CD4-positive, alpha-beta T cell treated with Interleukin-1 beta for 1 hour (primary cell): ENCODE data around the gene ZNF891.

Source experiments
- DNase-seq, 2 donors: peaks; one replicate each; pipeline ENCODE4 v3.0.0-alpha.2; 2020 to 2022

Gene ZNF891

DNA sequence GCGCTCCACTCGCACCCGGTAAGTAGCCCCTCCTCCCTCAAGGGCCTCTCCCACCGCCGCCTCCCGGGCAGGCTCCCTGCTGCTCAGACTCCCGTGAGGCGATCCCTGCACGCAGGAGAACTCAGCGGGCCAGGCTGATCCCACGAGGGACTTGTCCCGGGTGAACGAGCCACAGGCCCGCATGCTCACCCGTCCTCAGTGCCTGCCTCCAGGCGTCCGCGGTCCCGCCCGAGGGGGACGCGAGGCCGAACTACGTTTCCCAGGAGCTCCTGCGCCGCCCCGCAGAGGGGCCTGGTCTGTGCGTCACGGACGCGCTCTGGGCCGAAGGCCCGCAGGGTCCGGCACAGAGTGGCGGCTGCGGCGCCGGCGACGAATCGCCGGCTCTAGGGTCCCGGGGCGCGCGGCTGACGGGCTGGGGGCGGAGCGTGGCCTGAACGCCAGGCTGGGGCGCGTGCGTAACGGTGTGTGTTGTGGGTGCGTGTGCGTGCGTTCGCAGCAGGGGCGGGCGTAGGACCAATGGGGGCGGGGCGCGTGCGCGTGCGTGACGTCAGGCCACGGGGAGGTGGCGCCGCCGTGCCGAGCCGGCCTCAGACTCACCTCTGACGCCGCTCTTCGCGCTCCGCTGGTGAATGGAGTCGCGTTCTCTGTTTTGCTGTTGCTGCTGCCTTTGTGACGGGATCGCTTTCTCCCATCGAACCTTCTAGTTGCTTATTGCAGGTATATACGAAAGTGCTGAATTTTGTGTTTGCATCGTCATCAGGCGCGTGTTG lies at the start of gene ZNF891, which contains the start of gene ZNF10:
TSS of gene ZNF891 (minus strand) at position 237 of the 770 bp plus-strand sequence. CDS start 8,356 bp downstream, outside the sequence.
TSS of gene ZNF10 (plus strand) at position 590 of the 770 bp plus-strand sequence. CDS start 13,866 bp downstream, outside the sequence.
- peak; percentile 96 for DNase-seq

DNA sequence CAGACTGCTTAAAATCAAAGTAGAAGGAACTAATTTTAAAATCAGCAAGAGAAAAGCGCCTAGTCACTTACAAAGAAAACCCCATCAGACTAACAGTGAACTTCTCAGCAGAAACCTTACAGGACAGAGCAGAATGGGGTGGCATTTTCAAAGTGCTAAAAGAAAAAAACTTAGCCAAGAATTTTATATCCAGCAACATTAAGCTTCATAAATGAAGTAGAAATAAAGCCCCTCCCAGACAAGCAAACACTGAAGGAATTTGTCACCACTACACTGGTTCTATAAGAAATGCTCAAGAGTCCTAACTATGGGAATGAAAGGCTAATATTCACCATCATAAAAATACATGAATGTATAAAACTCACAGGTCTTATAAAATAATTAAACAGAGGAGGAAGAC lies 44.8 kb upstream of the ZNF891 start:
- no peak for DNase-seq

DNA sequence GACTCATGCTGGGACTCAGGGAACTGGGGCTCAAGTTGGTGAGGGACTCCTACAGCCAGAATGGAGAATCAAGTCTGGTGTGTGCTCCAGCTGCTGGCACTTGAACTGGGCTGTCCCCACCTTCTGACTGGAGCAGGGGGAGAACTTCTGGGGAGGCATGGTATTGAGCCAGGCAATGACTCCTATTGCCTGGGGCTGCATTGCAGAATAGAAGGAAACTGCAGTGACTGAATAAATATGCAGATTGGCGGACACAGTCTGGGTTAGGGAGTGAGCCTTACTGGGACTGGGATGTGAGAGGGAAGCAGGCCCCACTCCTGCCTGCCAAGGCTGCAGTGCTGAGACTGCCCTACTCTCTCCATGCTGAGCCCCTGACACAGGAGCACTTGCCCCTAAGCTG lies 42.4 kb upstream of the ZNF891 start:
- no peak for DNase-seq

DNA sequence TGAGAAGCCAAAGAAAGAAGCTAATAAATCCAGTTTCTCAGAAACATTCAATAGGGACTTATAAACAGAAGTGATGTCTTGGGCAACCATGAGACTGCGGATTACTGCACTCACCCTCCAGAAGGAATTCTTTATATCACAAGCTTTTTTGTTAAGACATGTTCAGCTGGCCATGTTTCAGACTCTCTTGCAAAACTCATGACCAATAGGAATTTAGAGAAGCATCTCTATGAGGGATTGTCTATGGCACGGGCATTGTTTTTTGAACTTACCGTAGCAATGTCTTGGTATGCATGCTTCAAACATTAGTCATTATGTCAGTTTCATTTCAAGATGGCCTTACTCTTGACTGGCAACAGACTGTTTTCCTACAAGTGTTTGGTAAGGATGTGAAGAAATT lies 35.7 kb upstream of the ZNF891 start:
- no peak for DNase-seq

DNA sequence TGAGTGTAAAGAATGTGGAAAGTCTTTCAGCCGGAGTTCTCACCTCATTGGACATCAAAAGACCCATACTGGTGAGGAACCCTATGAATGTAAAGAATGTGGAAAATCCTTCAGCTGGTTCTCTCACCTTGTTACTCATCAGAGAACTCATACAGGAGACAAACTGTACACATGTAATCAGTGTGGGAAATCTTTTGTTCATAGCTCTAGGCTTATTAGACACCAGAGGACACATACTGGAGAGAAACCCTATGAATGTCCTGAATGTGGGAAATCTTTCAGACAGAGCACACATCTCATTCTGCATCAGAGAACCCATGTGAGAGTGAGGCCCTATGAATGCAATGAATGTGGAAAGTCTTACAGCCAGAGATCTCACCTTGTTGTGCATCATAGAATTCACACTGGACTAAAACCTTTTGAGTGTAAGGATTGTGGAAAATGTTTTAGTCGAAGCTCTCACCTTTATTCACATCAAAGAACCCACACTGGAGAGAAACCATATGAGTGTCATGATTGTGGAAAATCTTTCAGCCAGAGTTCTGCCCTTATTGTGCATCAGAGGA lies 26.1 kb upstream of the ZNF891 start:
- no peak for DNase-seq

DNA sequence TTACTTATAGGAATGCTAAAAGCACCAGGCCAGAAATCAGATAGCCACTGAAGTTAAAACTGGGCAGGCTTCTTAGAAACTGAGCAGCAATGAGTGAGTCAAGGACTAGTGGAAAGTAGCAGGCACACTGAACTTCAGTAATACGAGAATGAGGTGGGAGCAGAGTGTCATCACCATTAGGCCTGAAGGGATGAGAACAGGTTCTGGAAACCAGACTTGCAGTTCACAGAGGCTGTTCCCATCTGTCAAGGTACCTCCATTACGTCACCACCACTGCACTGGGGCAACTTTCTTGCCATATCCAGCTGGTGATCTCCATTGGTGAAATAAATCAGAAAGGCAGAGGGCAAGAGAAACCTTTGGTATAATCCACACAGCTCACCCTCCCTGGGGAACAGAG lies 15.9 kb upstream of the ZNF891 start:
- no peak for DNase-seq

DNA sequence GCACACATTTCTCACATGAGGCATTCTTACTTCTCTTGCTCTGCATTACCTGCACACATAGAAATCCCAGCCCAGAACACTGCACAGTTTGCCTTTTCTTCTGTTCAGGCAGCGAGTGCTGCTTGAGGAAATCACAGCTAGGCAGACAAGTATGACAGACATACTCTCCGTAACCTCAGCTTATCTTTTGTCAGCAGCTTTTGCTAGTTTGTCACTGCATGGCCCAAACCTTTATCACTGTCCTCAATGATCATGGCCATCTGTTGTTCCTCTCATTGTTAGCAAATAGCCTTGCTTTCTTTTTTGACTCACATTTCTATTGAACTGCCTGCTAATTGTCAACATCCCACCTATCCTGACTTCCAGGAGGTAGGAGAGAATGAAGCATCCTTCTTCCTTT lies 5.7 kb upstream of the ZNF891 start:
- DNase-seq, result no peak

DNA sequence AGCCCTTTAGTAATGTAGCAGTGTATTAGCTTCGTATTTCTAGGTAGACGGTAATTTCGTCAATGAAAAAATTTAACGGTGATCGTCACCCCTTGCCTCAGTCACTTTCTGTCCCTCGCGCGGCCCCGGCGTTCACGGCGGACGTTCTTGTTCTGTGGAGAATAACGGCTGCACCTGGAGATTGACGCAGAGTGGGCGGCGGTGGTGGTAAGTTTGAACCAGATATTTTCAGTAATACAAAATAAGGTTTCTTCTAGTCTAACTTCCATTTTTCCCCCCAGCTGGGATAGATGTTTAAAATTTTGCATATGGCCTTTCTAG lies 694 bp upstream of the ZNF891 start:
- DNase-seq, result no peak

DNA sequence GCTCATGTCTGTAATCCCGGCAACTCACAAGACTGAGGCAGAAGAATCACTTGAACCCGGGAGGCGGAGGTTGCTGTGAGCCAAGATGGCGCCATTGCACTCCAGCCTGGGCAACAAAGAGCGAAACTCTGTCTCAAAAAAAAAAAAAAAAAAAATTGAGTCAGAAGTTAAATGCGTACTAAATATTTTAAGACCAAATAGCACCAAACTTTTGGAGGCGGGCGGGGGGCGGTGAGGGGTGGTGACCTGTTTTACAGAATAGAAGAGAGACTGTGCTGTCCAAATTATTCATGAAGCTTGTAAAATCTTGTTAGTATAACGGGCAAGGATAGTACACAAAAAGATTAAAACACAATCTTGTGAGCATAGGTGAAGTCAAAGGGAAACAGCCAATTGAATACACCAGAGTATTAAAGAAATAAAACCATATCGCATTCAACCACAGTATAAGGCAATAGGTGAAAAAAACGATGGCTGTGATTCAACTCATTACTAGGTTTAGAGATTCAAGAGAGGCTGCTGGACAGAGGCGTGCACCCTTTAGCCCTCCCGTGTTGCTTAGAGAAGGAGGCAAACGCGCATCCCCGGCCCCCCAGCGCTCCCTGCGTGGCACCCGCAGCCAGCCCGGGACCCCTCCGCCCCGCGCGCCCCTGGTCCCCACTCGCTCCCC lies 571 bp downstream of the ZNF891 start:
- DNase-seq, result no peak

DNA sequence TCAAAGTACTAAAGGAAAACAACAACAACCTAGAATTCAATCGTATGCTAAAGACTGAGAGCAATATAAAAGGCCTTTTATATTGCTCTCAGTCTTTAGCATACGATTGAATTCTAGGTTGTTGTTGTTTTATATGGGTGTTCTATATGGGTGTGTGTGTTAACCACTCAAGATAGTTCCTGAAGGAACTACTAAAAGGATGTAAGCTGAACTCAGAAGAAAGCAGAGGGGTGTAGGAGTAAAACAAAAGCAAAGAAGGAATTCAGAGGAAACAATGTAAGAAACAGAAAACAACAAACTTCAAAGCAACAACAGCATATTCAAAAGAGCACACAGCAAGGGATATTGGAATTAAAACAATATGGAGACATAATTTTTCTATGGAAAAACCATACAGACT lies 5.4 kb downstream of the ZNF891 start:
- DNase-seq, result no peak

DNA sequence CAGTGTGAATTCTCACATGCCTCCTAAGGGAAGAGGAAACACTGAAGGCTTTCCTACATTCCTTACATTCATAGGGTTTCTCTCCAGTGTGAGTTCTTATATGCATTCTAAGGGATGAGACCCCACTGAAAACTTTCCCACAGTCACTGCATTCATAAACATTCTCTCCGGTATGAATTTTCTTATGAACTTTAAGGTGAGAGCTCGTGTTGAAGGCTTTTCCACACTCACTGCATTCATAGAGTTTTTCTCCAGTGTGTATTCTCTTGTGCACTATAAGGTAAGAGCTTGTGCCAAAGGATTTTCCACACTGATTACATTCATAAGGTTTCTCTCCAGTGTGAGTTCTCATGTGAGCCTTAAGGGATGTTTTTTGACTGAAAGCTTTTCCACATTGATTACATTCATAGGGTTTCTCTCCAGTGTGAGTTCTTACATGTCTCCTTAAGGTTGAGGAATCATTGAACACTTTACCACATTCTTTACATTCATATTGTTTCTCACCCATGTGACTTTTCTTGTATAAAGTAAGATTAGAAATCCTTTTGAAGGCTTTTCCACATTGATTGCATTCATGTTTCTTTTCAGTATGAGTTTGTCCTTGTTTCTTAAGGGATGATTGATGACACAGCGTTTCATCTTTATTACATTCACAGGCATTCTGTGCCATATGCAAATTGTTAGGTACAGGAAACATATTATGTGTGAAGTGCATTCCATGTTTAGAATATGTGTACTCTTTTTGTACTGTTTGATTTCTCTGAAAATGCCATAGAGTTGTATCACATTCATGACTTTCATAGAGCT lies 9.5 kb downstream of the ZNF891 start:
- DNase-seq, result no peak

DNA sequence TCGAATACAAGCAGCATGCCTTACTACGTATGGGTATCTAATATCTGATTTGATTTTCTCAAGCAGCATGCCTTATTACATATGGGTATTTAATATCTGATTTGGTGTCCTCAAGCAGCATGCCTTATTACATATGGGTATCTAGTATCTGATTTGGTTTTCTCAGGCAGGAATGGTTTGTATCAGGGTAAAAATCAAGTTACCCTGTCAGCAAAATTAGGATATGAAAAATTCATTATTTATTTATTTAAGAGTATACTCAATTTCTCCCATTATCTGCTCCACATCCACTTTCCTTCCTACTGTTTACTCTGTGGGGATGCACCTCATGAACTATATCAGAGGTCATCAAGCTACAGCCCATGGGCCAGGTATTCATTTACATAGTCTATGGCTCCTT lies 21.9 kb downstream of the ZNF891 start:
- DNase-seq, result no peak

DNA sequence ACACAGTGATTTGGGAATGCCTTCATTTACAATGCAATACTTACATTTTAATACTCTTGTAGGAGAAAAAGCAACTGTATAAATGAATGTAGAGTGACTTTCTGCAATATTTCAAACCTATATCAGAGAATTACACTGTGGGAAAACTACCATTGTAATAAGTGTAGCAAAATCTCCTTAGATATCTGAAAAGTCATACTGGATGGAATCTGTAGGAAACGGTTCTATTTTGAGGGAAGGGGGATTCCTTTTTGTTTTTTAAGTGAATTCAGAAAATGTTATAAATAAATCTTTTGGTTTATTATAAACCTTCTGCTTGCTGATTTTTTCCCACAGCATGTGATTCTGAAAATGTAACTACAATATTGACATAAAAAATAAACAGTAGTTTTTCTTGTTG lies 23.0 kb downstream of the ZNF891 start:
- DNase-seq, result no peak

DNA sequence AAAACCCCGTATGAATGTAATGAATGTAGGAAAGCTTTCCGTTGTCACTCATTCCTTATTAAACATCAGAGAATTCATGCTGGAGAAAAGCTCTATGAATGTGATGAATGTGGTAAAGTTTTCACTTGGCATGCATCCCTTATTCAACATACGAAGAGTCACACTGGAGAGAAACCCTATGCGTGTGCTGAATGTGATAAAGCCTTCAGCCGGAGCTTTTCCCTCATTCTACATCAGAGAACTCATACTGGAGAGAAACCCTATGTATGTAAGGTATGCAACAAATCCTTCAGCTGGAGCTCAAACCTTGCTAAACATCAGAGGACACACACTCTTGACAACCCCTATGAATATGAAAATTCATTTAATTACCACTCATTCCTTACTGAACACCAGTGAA lies 23.8 kb downstream of the ZNF891 start:
- DNase-seq, result no peak

DNA sequence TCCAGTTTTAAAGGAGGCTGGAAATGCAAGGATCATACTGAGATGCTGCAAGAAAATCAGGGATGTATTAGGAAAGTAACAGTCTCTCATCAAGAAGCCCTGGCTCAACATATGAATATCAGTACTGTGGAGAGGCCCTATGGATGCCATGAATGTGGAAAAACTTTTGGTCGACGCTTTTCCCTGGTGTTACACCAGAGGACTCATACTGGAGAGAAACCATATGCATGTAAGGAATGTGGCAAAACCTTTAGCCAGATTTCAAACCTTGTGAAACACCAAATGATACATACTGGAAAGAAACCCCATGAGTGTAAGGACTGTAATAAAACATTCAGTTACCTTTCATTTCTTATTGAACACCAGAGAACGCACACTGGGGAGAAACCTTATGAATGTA lies 24.5 kb downstream of the ZNF891 start:
- DNase-seq, result no peak

DNA sequence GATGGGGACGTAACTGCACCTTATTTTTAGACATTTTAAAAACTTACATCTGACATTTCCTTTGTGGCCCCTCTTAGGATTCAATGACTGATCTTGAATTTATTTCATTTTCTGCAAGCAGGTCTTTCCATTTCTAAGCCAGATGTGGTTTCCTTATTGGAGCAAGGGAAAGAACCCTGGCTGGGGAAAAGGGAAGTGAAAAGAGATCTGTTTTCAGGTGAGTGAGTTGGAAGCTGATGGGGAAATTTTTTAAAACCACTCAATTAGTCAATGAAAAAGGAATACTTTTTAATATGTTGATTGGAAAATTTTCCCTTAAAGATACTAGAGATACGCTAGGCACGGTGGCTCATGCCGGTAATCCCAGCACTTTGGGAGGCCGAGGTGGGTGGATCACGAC lies 46.7 kb downstream of the ZNF891 start:
- no peak for DNase-seq

DNA sequence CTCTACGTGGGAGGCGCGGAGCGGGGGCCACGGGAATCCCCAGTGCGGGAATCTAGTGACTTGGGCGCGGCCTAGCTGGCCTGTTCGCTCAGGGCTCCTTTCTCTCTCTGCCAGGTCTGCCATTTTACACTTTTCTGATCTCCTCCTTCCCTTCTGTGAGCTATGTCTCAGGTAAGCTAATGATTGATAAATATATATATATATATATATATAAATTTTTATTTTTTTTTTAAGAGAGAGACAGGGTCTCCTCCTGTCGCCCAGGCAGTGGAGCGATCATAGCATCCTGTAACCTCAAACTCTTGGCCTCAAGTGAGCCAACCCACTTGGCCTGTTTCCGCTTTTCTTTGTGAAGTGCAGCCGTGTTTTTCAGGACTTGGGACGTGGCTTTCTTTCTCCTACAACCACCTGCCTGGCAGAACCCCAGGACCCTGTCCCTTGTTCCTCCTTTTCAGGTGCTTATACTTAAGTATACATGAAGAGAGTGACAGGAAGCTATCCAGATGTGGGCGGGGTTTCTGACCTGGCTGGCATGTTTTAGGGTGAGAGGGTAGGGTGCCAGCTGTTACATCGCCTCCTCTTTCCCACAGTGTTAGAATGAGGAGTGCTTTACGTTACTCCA lies 48.8 kb downstream of the ZNF891 start:
- no peak for DNase-seq

DNA sequence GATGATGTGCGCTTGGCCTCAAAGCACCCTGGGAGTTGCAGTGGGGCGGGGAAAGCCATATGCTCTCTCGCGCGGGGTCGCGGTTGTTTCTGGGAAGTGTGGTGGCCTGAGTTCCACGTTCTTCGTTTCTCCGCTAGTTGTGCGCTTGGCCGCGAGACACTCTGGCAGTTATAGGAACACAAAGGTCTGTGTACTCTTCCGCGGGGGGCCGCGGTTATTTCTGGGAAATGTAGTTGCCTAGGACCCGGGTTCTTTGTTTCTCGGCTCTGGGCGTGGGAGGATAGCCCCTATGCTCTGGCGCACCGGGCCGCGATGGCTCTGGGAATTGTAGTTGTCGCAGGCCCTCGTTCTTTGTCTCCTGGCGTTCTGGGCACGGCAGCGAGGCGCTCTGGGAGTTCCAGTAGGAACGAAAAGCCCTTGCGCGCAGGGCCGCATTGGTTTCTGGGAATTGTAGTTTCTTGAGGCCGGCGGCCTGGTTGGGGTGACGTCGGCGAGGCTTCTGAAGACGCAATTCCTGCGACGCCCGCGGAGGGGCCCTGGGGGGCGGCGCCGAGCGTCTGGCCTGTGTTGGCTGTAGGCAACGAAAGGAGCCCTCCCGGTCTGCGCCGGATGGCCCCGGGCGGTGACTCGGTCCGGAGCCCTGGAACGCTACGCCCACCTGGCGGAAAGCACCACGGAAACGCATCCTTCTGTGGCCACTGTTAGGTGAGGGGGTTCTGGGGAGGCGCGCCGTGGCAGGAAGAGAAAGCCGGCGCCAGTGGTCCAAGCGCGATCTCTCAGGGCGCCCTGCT lies 49.5 kb downstream of the ZNF891 start, which contains the start of gene ZNF140:
TSS of gene ZNF140 (plus strand) at position 556 of the 791 bp plus-strand sequence. CDS start 398 bp downstream, outside the sequence.
- DNase-seq, result peak; percentile 97

DNA sequence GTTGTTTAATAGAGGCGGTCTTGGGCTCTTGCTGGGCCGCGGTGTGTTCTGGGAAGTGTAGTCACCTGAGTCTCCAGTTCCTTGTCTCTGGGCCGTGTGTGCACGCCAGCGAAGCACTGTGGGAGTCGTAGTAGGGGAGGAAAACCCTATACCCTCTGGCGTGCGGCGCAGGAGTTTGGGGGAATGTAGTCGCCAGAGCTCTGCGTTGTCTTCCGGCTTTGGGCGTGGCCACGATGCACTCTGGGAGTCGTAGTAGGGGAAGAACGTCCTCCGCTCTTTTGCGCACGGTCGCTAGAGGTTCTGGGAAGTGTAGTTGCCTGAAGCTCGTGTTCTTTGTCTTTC lies 50.1 kb downstream of the ZNF891 start:
- DNase-seq, result peak; percentile 98 to 99

DNA sequence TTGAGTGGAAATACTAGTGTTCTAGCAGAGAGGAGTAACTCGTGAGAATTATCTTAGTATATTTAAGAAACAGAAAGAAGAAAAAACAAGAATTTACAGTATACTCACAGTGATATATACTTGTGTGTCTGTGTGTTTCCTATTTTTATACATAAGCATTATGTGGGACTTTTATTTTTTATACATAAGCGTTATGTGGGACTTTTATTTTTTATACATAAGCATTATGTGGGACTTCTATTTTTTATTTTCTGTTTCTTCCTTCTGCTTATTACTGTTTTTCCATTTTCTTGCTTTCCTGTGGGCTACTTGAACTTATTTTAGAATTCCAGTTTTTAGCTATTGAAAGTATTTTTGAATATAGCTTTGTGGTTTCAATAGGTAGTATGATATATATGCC lies 56.2 kb downstream of the ZNF891 start:
- no peak for DNase-seq

DNA sequence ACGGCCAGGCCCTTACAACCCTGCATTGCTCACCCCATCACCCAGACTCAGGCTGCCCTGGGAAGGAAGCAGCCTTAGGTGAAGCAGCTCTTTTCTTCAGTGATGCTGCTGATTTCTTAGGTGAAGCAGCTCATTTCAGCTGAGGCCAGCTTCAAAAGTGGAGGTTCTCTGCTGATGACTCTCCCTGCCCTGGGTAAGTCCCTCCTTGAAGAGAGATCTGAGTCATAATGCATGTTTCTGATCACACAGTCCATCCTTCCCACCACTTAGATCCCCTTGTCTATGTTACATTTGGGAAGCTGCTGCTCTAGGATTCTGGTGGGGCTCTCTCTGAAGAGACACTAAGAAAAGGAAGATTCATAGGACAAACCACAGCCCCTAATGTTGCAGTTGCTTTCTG lies 66.5 kb downstream of the ZNF891 start:
- no peak for DNase-seq

DNA sequence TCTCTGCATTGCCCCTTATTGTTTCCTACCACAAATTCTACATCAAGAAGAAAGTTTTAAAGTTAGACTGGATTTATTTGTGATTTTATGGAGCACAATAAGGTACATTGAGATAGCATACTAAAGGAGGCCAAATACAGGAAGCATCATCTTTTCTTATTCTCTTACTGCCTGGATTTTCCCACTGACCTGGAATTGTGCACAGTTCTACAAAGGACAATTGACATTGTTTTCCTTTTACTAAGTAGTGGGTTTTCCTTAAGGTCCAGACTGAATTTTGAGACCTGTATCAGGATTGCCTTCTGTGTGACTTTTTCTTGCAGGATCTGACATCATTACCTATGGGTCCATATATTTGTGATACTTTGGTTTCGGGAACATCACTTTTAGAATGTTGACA lies 68.1 kb downstream of the ZNF891 start:
- no peak for DNase-seq
